GM15510 (cell line): Measurements from ENCODE around the gene DTNB.

ENCODE experiments used
- POLR2A ChIP-seq: IDR thresholded peaks from 3 replicates; pipeline ENCODE4 v1.6.1; 2011; ENCODE audit warnings: borderline replicate concordance; ENCODE audit not compliant: insufficient read length; ENCODE audit errors: extremely low read depth

The DTNB gene

GRCh38 chr2:25400169-25400568 lies 273.2 kb downstream of the DTNB start:
- no peak for TF ChIP-seq POLR2A

- TF ChIP-seq POLR2A, result no peak
These were observed 274.8 kb downstream of the DTNB start for GRCh38 chr2:25398534-25398933.

- no peak for TF ChIP-seq POLR2A
These were observed 275.6 kb downstream of the DTNB start for GRCh38 chr2:25397777-25398176.

- TF ChIP-seq POLR2A, result no peak
These were observed 284.2 kb downstream of the DTNB start for GRCh38 chr2:25389161-25389560.

GRCh38 chr2:25388491-25388890 lies 284.9 kb downstream of the DTNB start:
- peak; percentile 29 for TF ChIP-seq POLR2A

- no peak for TF ChIP-seq POLR2A
These were observed 285.4 kb downstream of the DTNB start for GRCh38 chr2:25387876-25388449.

GRCh38 chr2:25386971-25387875 lies 286.2 kb downstream of the DTNB start:
- no peak for TF ChIP-seq POLR2A

- TF ChIP-seq POLR2A, result no peak
These were observed 287.5 kb downstream of the DTNB start for GRCh38 chr2:25385910-25386309.

- TF ChIP-seq POLR2A, result no peak
These were observed 289.6 kb downstream of the DTNB start for GRCh38 chr2:25383806-25384205.

- no peak for TF ChIP-seq POLR2A
These were observed 291.9 kb downstream of the DTNB start for GRCh38 chr2:25381502-25381901.

GRCh38 chr2:25380586-25381375 lies 292.6 kb downstream of the DTNB start:
- no peak for TF ChIP-seq POLR2A

GRCh38 chr2:25380023-25380422 lies 293.4 kb downstream of the DTNB start:
- no peak for TF ChIP-seq POLR2A

- no peak for TF ChIP-seq POLR2A
These were observed 293.8 kb downstream of the DTNB start for GRCh38 chr2:25379535-25379934.

- no peak for TF ChIP-seq POLR2A
These were observed 294.5 kb downstream of the DTNB start for GRCh38 chr2:25378731-25379490.
